T-helper 2 cell (primary cell): ENCODE data around the gene TK2.
A peak's percentile ranks its signal among the peaks of the same experiment; 100 is the strongest.

ENCODE experiments used
- DNase-seq, 5 experiments: peaks; one replicate each; pipeline versions ENCODE4 v3.0.0 to v3.0.0-alpha.2; 2012 to 2022

Gene TK2

DNA sequence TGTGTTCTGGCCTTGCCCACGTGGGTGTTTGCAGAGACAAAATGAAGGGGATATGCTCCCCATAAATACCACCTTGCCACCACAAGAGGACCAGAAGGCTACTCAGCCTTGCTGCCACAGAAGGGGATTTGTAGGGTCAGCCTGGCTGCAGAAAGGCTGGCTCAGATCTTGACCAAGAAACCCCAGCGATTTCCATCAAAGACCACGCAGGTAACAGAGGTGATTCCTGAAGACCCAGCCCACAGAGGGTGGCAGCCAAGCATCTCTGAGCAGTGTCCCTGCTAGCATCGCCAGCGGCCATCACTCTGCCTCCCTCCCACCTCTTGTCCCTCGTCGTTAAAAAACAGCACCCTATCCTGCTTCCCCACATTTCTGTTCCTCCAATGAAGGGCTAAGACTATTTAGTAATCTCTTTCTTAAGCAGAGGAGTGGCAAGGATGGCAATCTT, 68.0 kb downstream of the TK2 start:
- no peak for DNase-seq

DNA sequence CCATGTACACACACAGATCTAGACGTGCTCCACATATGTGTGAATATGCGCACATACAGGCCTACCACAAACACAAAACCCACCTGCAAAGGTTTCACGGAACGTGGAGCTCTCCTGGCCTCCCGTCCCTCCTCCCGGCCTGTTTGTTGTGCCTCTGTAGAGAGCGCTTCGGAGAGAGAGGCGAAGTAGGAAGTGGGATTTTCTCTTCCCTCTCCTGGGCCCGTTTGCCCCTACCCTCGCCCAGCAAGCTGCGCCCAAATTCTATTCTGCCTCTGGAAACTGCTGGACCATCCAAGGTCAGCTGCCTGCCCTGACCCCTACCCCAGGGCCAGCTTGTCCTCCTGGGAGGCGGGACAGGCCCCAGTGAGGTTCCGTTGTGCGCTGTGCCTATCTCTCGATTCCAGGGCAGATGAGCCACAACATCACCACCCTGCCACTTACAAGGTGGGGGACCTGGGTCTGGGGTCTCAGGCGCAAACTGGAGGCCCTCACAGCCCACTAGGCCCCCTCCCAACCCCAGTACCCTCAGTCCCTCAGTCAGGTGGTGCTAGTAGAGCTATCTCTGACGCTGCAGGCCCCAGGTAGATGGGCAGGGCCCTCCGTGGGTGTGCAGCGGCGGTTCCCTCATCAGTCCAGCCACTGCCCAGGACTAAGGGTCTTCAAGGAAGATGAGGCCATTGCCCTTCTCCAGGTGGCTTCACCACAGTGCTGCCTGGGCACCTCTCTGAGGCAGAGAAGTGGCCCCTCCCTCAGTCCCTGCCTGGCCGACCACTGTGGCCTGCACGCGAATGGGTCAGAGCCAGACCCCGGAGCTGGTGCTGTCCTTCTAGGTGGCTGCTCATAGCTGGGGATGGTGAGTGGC, 68.6 kb downstream of the TK2 start:
- no peak for DNase-seq

DNA sequence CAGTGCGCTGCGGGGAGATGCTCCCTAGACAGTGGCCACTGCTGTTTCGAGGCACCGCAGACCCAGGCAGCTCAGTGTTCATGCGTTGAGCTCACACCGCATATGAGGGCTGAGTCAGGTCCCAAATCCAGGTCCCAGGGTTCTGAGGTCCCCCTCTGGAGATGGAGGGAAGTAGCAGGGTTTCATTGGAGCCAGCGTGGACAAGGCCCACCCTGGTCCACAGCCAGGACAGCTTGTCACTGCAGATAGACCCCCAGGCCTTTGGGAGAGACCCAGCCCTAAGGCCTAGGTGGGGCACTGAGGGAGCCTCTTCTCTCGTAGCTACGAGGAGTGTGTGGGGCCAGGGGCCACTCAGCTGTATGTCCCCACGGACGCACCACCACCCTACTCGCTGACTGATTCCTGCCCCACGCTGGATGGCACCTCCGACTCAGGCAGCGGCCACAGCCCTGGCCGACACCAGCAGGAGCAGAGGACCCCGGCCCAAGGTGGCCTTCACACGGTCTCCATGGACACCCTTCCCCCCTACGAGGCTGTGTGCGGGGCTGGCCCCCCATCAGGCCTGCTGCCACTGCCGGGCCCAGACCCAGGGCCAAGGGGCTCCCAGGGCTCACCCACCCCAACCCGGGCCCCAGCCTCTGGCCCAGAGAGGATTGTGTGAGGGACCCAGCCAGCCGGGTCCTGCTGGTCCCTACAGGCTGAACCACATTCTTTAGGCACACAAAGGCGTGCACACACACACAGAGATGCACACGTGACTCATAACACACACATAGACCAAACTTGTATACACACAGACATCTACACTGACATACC, 69.4 kb downstream of the TK2 start:
- DNase-seq: no peak

DNA sequence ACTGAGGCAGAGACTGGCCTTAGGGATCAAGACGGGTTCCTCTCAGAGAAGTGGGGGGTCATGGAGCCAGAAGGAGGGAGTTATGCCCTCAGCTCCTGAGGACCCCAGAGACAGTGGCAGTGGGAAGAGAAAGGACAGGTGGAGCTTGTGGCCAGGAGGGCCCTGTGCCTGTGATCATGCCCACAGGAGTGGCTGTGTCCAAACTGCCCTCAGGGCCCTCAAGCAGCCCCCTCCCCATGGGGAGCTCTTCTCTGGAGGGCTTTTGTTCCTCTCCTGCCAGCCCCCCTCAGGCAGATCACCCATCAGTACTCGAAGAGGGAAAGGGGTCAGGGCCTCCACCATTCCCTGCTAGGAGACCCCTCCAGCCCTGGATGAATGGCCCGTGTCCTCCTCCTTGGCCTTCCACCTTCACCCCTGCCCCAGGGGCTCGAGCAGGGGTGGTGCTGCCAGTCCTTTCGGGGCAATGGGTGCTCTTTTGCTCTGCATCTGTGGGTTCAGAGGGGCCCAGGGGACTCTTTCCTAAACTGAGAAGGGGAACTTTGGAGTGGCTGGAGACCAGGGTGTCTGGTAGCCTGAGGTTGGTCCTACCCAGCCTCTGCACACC, 70.2 kb downstream of the TK2 start:
- no peak for DNase-seq

DNA sequence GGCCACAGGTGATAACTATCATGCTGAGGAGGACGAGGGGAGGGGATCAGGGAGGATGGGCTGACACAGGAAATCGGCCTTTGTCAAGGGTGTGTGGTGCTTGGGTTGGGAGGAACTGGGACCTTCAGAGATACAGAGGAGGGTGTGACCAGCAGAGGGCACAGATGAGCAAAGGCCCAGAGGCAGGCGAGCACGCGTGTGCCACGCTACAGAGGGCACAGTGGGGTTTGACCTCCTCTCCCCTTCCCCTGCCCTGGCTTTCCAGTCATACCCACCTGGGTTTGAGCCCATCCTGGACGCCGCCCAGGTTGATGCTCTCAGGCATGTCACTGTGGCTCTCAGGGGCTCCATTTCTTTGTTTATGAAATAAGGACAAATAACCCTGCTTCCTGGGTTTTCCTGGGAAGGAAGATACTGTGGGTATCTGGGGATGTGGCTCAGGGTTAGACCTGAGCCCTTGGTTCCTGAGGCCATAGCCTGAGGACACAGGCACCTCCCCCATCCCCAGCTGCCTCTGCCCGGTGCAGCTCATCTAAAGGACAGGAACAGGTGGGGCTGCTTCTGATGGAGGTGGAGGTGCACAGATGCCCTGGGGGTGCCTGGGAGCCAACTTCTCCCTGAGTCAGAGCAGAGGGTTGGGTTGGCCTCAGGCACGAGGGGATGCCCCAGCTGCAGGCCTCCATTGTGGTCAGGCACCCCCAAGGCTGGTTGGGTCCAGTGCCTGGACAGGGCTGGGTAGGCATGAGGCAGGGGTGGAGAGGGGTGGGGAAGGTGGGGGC, 71.0 kb downstream of the TK2 start:
- DNase-seq: peak in 4 of 5 experiments; percentile 65 to 88 (median 71)

DNA sequence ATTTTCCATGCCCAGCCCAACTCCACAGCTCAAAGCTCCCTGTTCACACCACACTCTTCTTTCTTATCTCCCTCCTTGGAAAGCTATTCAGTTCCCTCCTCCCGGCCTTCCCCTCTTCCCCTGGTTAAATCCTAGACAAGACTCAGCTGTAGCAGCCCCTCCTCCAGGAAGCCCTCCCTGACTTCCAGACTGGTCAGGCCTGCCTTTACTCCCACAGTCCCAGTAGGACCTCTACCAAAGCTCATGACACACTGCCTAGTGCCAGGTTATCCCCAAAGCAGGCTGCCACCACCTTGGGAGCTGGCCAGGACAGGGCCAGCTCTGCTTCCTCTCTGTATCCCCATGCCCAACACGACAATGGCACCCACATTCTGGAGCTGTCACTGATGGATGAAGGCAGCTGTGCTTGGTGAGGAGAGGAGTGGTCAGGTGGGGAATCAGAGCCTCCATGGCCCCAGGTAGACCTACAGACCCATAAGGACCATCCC, 72.8 kb downstream of the TK2 start:
- no peak for DNase-seq

DNA sequence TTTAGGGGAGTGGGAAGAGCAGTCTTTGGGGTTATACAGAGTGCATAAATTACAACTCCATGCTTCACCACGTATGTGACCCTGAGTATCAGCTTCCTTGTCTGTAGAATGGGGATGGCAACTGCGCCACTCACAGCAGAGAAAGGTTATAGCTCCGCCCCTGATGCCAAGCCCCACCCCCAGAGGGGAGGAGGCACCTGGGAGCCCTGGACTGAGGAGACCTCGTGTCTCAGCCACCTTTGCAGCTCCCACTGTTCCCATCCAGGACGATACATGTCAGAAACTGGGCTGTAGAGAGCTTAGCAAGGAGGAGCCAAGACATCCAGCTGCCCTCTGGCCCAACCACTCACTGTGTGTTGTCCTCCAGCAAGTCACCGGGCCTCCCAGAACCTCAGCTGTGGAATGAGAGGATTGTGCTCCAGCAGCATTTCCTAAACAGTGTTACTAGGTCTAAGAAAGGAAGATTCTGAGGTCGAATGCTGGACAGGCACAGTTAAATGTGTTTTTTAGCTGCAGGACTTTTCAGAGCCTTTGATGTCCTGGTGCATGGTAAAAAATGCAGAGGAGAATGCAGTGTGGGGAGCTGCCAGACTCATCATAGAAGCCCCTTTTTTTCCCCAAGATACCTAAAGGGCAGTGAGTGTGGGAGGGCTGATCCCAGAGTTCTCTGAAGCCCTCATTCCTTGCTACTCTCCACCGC, 73.4 kb downstream of the TK2 start:
- DNase-seq: peak in 3 of 5 experiments; percentile 29 to 54 (median 42)

DNA sequence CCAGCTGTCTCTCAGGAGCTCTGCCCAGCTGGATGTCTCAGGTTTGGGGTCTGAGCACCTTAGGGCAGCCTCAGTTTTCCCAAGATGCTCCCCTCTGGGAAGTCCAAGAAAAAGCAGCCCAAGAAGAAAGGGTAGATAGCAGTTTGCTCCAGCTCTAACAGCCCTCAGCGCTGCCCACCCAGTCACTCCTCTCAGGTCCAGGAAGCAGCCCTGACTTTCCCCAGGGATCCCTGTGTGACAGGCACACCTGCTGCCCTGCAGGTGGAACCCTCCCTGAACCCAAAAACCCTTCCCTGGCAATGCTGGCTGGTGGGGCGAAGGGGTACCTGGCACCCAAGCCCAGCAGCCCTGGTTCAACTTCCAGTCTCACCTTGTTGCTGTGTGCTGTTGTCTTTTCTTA, 74.7 kb downstream of the TK2 start:
- DNase-seq: no peak

DNA sequence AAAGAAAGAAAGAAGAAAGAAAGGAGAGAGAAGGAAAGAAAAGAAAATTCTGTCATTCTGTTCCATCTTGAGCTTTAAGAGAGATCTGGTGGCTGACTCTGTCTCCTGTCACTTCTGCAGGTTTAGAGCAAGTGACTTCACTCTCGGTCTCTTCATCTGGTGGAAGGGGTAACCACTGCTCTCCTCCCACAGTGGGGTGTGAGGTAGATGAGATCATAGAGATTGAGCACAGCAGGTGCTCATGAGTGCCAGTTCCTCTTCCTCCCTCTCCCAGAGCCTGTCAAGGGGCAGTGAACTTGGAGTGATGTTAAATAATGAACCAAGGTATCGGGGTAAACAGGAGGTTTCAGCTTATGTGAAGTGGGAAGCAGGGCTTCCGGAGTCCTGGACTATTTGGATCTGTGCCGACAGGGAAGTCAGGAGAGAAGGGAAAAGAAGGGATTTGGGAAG, 75.1 kb downstream of the TK2 start:
- DNase-seq: peak in 4 of 5 experiments; percentile 24 to 90 (median 42)

DNA sequence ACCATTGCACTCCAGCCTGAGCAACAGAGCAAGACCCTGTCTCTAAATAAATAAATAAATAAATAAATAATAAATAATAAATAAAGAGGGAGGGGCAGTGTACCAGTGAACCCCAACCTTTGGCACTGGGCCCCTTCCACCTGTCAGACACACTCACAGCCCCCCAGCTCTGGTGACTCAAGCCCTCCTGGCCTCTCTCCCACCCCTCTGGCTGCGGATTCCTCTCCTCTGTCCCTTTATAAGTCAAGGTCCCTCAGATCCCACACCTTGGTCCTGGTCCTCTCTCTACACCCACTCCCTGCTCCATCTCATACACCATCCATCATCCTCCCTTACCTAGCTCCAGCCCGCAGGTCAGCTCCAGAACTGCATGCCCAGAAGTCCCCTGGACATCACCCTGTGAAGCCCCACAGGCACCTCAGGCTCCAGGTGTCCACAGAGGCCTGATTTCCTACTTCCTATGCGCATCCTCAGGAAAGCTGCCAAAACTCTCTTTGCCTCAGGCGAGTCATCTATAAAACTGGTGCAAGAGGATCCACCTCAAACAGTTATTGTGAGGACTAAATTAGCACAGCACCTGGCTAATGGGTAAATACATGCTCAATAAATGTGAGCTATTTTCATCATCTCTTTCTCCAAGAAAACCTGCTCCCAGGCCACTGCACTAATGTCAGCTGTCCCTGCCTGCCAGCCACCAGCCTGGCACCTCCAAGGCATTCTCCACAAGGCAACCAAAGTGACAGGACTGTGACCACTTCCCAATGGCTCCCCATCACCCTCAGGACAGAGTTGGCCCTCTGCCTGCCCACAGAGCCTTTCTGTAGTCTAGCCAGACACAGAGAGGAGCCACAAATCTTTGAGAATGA, 76.0 kb downstream of the TK2 start:
- DNase-seq: no peak

DNA sequence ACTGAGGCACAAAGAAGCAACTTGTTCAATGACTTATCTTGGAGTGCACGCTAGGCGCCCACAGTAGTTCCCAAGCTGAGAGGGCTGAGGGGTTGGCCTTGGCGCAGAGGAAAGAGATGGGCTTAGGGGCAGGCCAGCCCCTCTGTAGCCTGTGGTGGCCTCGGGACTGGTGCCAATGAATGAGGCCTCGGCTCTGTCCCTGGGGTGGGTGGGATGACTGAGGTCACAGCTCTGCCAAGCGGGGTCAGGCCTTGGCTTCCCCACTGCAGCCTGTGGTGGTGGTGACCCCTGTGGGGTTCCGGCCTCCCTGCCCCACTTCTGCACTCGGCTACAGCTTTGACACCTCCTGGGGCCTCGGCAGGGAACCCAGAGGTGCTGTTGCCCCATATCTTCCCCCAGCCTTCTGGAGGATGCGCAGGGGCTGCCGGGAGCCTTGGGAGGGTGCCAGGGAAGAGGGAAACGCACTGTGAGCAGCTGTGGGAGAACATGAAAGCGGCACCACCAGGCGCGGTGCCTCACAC, 76.8 kb downstream of the TK2 start:
- no peak for DNase-seq

DNA sequence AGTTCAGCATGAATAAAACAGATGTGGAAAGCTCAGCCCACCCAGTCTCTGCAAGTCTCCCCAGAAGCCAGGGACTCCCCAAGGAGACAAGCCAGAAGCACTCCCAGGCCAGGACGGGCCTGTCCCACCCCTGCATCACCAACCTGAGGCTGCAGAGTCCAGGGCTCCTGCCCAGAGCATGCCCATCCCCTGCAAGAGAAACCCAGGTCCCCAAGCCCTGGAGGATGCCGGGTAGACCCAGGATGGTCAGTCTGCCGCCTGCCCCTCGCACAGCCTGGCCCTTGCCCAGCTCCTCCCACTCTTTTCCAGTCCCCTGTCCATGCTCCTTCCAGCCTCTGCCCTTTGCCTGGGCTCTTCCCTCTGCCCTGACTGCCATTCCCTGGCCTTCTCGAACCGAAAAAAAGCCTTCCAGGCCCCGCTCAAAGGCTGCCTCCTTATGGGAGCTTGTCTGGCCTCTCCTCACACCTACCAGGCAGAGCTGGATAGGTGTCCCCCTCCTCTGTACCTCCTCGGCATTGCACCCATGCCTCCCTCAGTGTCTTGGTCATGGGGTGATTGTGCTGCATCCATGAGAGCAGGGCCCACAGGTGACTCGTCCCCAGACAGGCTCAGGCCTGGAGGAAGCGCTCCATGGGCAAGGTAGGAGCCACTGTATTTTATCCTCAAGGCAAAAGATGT, 78.1 kb downstream of the TK2 start:
- no peak for DNase-seq

DNA sequence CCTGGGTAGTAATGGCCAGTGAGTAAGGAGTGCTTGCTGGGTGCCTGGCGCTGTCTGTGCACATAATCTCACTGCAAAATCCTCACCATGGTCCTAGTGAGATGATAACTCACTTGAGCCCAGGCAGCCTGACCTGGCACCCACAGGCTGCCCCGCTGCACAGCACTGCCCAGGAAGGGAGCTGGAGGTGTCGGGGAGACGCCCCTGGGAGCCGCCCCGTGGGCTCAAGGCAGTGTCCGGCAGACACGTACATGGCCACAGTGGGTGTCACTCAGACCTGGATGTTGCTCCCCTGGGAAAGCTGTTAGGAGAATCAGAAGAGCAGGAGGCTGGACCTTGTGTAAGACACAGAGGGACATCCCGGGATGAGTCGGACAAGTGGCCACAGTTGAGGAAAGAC, 78.7 kb downstream of the TK2 start:
- DNase-seq: no peak

DNA sequence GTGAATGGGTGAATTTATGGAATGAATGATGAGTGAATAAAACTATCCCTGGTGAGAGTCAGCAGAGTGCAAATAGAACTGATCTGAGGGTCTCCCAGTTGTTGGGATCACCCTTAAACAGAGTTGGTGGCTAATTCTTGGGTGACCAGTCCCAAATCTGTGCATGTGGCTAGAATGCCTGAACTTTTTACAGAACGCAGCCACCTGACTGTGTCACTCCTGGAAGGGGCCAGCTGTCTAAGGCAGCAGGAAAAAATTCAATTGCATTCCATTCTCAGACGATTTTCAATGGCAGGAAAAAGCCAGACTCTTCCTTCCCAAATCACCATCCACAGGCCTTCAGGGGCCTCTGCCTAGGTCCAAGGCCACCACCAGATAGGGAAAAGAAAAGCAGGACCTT, 79.4 kb downstream of the TK2 start:
- no peak for DNase-seq

DNA sequence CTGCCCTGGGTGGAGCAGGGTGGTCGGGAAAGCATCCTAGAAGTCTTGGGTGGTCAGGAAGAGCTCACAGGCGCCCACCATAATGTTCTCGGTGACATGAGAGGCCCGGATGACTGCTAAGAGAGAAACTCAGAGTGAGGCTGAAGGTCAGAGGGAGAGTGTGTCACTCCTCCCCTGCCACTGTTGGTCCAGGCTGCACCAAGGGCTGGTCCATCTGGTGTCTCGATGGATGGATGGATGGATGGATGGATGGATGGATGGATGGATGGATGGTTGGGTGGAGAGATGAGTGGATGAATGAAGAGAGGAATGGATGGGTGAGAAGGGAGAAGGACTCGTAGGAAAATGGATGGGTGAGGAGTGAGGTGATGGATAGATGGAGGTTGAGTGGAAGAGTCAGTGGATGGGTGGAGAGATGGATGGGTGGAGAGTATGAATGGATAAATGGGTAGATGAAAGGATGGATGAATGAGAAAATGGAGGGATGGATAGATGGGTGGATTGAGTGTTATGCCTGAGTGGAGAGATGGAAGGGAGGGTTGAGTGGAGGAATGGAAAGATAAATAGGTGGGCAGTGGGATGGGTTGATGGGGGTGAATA, 79.9 kb downstream of the TK2 start:
- no peak for DNase-seq

DNA sequence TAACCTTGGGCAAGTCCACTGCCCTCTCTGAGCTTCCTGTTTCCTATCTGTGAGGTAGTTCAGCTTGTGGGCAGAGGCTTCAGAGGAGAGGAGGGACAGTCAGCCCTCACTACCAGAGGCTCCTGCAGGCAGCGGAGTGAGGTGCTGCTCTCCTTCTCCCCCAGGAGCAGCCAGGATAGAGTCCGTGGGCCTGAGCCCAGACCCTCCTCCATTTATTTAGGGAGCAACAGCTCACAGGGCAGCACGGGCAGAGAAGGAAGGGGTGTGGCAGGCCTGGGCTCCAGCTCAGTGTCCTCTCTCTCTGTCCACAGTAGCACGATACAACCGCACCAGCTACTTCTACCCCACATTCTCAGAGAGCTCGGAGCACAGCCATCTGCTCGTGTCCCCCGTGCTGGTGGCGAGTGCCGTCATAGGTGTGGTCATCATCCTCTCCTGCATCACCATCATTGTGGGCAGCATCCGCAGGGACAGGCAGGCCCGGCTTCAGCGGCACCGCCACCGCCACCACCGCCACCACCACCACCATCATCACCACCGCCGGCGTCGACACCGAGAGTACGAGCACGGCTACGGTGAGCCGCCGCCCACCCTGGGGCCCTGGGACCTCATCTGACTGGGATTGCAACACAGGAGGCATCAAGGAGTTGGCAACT, 80.5 kb downstream of the TK2 start:
- no peak for DNase-seq

DNA sequence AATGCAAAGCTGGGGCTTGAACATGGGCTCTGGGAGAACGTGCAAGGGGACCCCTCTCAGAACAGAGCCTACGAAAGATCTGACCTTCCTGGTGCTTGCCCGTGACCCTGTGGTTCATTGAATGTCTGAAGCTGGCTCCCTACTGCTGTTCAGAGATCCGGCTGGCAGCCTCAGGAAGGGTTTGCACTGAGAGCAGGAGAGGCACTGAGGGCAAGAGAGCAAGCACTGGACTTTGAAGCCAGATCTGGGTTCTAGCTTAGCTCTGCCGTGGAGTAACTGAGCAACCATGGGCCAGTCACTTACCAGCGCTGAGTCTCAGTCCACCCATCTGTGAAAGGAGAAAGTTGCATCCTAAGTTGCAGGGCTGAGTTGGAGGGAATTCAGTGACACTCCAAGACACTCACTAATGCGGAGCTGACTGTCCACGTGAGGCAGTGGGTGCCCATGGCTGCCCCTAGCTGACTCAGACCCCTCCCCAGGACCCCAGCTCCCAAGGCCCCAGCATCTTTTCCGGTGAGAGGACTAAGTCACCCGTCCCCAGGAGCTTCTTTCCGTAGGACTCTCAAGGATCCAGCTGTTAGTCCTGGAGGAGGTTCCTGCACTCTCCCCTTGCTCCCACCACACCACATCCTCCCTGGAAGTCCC, 81.5 kb downstream of the TK2 start:
- no peak for DNase-seq

DNA sequence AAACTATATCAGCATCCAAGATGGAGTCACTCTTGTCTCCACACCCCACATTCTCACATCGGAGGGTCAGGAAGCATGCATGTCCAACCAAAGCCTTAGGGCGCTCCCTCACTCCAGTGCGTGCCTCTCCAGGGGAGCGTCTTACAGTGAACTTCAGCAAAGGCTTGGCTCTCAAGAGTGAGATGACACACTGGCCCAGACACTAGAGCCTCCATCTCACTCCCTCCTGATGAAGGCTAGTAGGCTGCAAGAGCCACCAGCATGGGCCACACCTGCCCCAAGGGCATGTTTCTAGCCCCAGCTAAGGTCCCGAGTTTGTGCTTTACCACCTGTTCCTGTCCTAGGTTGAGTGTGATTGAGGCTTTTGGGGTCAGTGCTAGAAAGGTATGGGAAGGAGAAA, 82.3 kb downstream of the TK2 start:
- no peak for DNase-seq
